Activated CD4-positive, alpha-beta T cell treated with anti-CD3 and anti-CD28 coated beads for 36 hours (primary cell): ENCODE measurements around the gene PDILT. TPM values are rescaled to one million over a fixed set of nuclear protein-coding genes. Genes with fewer than 3 reads are reported as not detected.
"Not testable (repeated sequence)": the region's sequence is repeated elsewhere in the genome, so short reads cannot be mapped to it uniquely, and the experiment has no call there.

Source experiments
- ATAC-seq: fragments of 200-7000 bp; cut with Tn5 transposase; one replicate; pipeline ENCODE4 v1.10.0; 2021; ENCODE audit warnings: mild to moderate bottlenecking, moderate library complexity
- CTCF ChIA-PET: fragments of 350-600 bp; sonication (Branson Sonifier 250); formaldehyde crosslinking; loops from one replicate; lab custom pipeline; 2021; ENCODE audit warnings: antibody characterized with exemption; lab: Charles Lee
- POLR2A ChIA-PET: fragments of 350-600 bp; sonication (Branson Sonifier 250); formaldehyde crosslinking; loops from one replicate; lab custom pipeline; 2021; ENCODE audit warnings: antibody characterized with exemption, inconsistent platforms; lab: Charles Lee
- DNase-seq: peaks from one replicate; pipeline ENCODE4 v3.0.0-alpha.2; 2020
- H3K27ac Mint-ChIP-seq: one replicate; pipeline ENCODE4 v1.8.0; 2021; ENCODE audit warnings: mixed read lengths
- H3K27me3 Mint-ChIP-seq: one replicate; pipeline ENCODE4 v1.8.0; 2021; ENCODE audit warnings: mixed read lengths
- H3K36me3 Mint-ChIP-seq: one replicate; pipeline ENCODE4 v1.8.0; 2021; ENCODE audit warnings: low read depth, mixed read lengths
- H3K4me1 Mint-ChIP-seq: one replicate; pipeline ENCODE4 v1.8.0; 2021; ENCODE audit warnings: mixed read lengths
- H3K4me3 Mint-ChIP-seq: one replicate; pipeline ENCODE4 v1.8.0; 2021; ENCODE audit warnings: mild to moderate bottlenecking, moderate library complexity, mixed read lengths
- H3K9me3 Mint-ChIP-seq: one replicate; pipeline ENCODE4 v1.8.0; 2021; ENCODE audit warnings: low read depth, mixed read lengths
- intact Hi-C, 2 experiments: fragments of 100-400 bp; cut with DNase I in 1 of 2; cut with micrococcal nuclease in 1 of 2; formaldehyde crosslinking; loops; one replicate each; pipeline versions ENCODE4 v1.14.2 to v1.15.1; 2022 to 2024; cut with DNase I, micrococcal nuclease
- total RNA-seq, 2 experiments: library from RNA; stranded (reverse); gene quantifications; one replicate each; pipeline ENCODE4 v1.2.3, GENCODE V29; 2021

Gene PDILT
- total RNA-seq, 2 experiments from 2014 or later = not detected

DNA sequence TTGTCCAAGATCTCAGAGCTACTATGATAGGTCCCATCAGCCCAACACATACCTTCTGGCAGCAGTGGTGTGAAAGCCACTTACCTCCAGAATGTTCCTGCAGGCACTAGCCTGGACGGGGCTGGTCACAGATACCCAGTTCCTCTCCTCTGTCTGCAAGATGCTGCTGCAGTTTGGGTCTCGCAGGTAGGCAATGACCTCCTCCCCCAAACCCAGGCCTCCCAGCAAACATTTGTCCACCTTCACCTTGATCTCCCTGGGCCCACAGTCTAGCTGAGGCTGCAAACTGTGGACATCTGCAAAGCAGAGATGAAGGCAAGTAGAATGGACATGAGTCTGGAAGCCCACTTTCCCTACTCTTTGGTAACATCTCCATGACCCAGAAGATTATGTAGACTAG lies 84.4 kb downstream of the PDILT start:
- no peak for DNase-seq
- intact Hi-C loops = no loop called here
- POLR2A ChIA-PET = no interaction called here
- CTCF ChIA-PET = interaction anchor here (0.6 kb wide), 2 partner anchors 9 to 752 kb away, joined by 3 to 4 read pairs; no protein-coding TSS in a partner anchor
- Mint-ChIP-seq H3K9me3 (no peaks in the 10 kb centered on the region), H3K27ac (no peak overlapping the region), H3K4me3 (no peak overlapping the region), H3K27me3 (peaks cover 4% of the 10 kb centered on the region), H3K36me3 (no peaks in the 10 kb centered on the region), H3K4me1 (no peaks in the 10 kb centered on the region)
- ATAC-seq = no peak

GRCh38 chr16:20319406-20319805 lies 85.1 kb downstream of the PDILT start:
- ChIA-PET CTCF (interaction anchor here (0.6 kb wide), 2 partner anchors 10 to 751 kb away, joined by 3 to 4 read pairs; no protein-coding TSS in a partner anchor), POLR2A (no interaction called here)
- Mint-ChIP-seq H3K36me3 (no peaks in the 10 kb centered on the region), H3K27me3 (peaks cover 4% of the 10 kb centered on the region), H3K27ac (no peak overlapping the region), H3K9me3 (no peaks in the 10 kb centered on the region), H3K4me3 (no peak overlapping the region), H3K4me1 (no peaks in the 10 kb centered on the region)
- no peak for ATAC-seq
- no peak for DNase-seq
- intact Hi-C loops = no loop called here

GRCh38 chr16:20318437-20318836 lies 86.1 kb downstream of the PDILT start:
- Mint-ChIP-seq H3K27me3 (peaks cover 4% of the 10 kb centered on the region), H3K4me3 (no peak overlapping the region), H3K36me3 (no peaks in the 10 kb centered on the region), H3K4me1 (no peaks in the 10 kb centered on the region), H3K9me3 (peaks cover under 1% of the 10 kb centered on the region), H3K27ac (no peak overlapping the region)
- ChIA-PET POLR2A (no interaction called here), CTCF (no interaction called here)
- ATAC-seq (no peak), DNase-seq (no peak)
- intact Hi-C loops = no loop called here

- no peak for ATAC-seq
- DNase-seq = no peak
- Mint-ChIP-seq H3K27ac (no peak overlapping the region), H3K36me3 (no peaks in the 10 kb centered on the region), H3K9me3 (peaks cover 4% of the 10 kb centered on the region), H3K27me3 (peaks cover 8% of the 10 kb centered on the region), H3K4me1 (no peaks in the 10 kb centered on the region), H3K4me3 (no peak overlapping the region)
- ChIA-PET POLR2A (no interaction called here), CTCF (no interaction called here)
- intact Hi-C loops = no loop called here
Observed at GRCh38 chr16:20318006-20318405, 86.5 kb downstream of the PDILT start.

GRCh38 chr16:20317117-20317516 lies 87.4 kb downstream of the PDILT start:
- ChIA-PET CTCF (no interaction called here), POLR2A (no interaction called here)
- DNase-seq (no peak), ATAC-seq (no peak)
- H3K27ac Mint-ChIP-seq = no peak overlapping the region
- intact Hi-C loops = no loop called here
- no peaks in the 10 kb centered on the region for H3K36me3 Mint-ChIP-seq
- H3K27me3 Mint-ChIP-seq = peaks cover 8% of the 10 kb centered on the region
- peaks cover 4% of the 10 kb centered on the region for H3K9me3 Mint-ChIP-seq
- H3K4me1 Mint-ChIP-seq = no peaks in the 10 kb centered on the region
- no peak overlapping the region for H3K4me3 Mint-ChIP-seq

DNA sequence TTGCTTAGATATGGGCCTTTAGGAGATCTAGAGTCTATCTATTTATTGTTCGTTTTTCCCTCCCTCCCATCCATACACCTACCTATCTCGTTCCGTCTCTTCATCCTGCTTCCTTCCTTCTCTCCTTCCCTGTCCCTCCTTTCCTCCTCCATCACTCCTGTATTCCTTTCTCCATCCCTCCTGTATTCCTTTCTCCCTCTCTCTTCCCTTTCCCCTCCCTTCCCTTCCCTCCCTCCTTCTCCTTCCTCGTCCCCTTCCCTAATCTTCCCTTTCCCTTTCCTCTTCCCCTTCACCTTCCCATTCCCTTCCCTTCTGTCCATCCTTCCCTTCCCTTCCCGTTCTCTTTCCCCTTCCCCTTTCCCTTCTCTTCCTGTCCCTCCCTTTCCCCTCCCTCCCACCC lies 87.8 kb downstream of the PDILT start:
- H3K36me3 Mint-ChIP-seq = no peaks in the 10 kb centered on the region
- peaks cover 4% of the 10 kb centered on the region for H3K9me3 Mint-ChIP-seq
- H3K27me3 Mint-ChIP-seq = peaks cover 8% of the 10 kb centered on the region
- no peak overlapping the region for H3K27ac Mint-ChIP-seq
- no peak for DNase-seq
- no peaks in the 10 kb centered on the region for H3K4me1 Mint-ChIP-seq
- CTCF ChIA-PET = no interaction called here
- H3K4me3 Mint-ChIP-seq = no peak overlapping the region
- POLR2A ChIA-PET = no interaction called here
- ATAC-seq = no peak
- intact Hi-C loops = no loop called here

DNA sequence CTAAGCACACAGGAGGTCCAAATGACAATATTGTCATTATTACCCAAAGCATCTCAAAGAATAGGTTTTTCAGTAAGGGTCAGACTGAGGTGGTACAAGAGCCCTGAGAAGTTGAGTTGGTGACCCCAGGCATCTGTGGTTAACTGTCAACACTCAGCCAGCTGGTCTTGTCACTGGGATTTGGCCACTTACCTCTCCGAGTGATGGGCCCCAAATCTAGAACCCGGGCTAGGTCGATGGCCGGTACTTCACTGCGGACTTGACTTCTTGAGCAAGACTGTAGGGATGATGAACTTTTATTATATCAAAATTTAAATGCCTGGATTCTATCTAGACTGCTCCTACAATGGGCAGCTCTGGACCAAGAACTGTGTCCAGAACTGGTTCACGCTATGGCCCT lies 88.8 kb downstream of the PDILT start:
- Mint-ChIP-seq H3K9me3 (peaks cover 4% of the 10 kb centered on the region), H3K4me3 (no peak overlapping the region), H3K4me1 (no peaks in the 10 kb centered on the region), H3K27me3 (peaks cover 8% of the 10 kb centered on the region), H3K36me3 (no peaks in the 10 kb centered on the region), H3K27ac (no peak overlapping the region)
- no peak for DNase-seq
- intact Hi-C loops = no loop called here
- CTCF ChIA-PET = no interaction called here
- POLR2A ChIA-PET = no interaction called here
- ATAC-seq = no peak

DNA sequence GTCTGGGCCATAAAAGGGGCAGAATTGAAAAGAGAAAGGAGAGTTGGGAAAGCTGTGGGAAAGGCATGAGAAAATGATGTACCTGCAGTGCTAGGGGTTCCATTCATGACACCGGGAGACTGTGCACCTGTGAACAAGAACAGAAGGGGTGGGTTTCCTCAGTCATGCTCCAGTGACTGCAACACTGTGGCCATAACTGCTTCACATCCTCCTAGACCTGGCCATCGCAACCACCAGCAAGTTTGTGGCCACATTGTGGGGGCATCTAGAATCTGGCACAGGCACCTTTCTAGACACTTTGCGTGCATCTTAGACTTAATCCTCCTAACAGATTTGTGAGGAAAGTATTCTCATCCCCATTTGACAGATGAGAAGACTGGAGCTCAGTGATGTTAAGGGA lies 90.0 kb downstream of the PDILT start:
- POLR2A ChIA-PET = no interaction called here
- Mint-ChIP-seq H3K27me3 (peaks cover 8% of the 10 kb centered on the region), H3K36me3 (no peaks in the 10 kb centered on the region), H3K27ac (no peak overlapping the region), H3K9me3 (peaks cover 4% of the 10 kb centered on the region), H3K4me3 (no peak overlapping the region), H3K4me1 (no peaks in the 10 kb centered on the region)
- intact Hi-C loops = no loop called here
- DNase-seq (no peak), ATAC-seq (no peak)
- CTCF ChIA-PET = interaction anchor here (0.7 to 1.1 kb wide), 2 partner anchors 14 to 70 kb away, joined by 3 to 5 read pairs; no protein-coding TSS in a partner anchor

DNA sequence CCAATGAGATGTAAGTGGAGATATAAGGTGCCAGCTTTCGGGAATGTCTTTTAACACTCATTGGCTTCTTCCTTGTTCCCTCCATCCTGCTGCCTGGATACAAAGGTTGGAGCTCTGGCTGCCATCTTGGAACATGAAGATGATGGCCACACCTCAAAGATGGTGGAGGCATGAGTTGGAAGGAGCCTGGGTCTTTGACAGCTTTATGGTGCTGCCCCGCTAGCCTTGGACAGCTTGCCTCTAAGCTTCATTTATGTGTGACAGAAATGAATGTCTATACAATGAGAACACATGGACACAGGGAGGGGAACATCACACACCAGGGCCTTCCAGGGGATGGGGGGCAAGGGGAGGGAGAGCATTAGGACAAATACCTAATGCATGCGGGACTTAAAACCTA lies 90.8 kb downstream of the PDILT start:
- CTCF ChIA-PET = interaction anchor here (1.1 kb wide), 1 partner anchor 13 kb away, joined by 3 read pairs; no protein-coding TSS in a partner anchor
- H3K36me3 Mint-ChIP-seq = no peaks in the 10 kb centered on the region

DNA sequence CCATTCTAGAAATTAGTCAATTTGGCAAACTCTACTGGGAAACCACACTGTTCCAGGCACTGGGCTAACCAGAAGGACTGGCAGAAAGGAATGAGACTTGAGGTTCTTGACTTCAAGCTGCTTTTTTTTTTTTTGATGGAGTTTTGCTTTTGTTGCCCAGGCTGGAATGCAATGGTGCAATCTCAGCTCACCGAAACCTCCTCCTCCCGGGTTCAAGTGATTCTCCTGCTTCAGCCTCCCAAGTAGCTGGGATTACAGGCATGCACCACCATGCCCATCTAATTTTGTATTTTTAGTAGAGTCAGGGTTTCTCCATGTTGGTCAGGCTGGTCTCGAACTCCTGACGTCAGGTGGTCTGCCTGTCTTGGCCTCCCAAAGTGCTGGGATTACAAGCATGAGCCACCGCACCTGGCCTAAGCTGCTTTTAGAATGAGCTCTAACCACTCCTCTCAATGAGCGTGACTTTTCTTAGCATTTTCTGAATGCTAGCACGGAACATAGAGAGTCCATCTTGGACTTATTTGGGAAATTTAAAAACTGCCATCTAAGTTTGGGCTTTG lies 91.9 kb downstream of the PDILT start:
- H3K4me3 Mint-ChIP-seq, H3K27ac Mint-ChIP-seq, ATAC-seq, H3K9me3 Mint-ChIP-seq, H3K4me1 Mint-ChIP-seq, DNase-seq, H3K27me3 Mint-ChIP-seq, POLR2A ChIA-PET, H3K36me3 Mint-ChIP-seq, intact Hi-C loops: not testable (repeated sequence)
- CTCF ChIA-PET = interaction anchor here (1.8 kb wide), 1 partner anchor 12 kb away, joined by 11 read pairs; no protein-coding TSS in a partner anchor

More for the DNA sequence above, 90.8 kb downstream of the PDILT start:
- H3K27me3 Mint-ChIP-seq = peaks cover 4% of the 10 kb centered on the region
- H3K4me3 Mint-ChIP-seq = no peak overlapping the region
- intact Hi-C loops = no loop called here
- no peak overlapping the region for H3K27ac Mint-ChIP-seq
- POLR2A ChIA-PET = no interaction called here
- ATAC-seq (no peak), DNase-seq (no peak)
- H3K4me1 Mint-ChIP-seq = no peaks in the 10 kb centered on the region
- H3K9me3 Mint-ChIP-seq = peaks cover 4% of the 10 kb centered on the region

DNA sequence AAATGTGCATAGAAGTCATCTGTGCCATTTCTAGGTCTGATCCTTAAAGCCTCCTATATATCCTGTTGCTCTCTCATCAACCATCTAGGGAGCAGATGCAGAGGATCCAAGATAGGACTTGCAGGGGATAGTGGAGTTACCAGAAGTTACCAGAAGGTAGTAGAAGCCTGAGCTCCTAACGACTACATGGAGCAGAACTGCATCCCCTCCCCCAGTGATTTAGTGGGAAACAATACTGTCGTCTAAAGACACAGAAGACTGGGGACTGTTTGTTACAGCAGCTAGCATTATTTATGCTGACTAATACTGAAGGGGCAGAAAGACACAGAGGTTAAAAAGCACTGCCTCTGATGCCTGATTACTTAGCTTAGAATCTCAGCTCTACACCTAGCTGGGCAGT lies 93.0 kb downstream of the PDILT start:
- Mint-ChIP-seq H3K4me3 (no peak overlapping the region), H3K4me1 (no peaks in the 10 kb centered on the region), H3K9me3 (peaks cover 4% of the 10 kb centered on the region), H3K27ac (no peak overlapping the region), H3K36me3 (no peaks in the 10 kb centered on the region), H3K27me3 (peaks cover 9% of the 10 kb centered on the region)
- no peak for DNase-seq
- CTCF ChIA-PET = interaction anchor here (1.8 kb wide), 1 partner anchor 11 kb away, joined by 11 read pairs; no protein-coding TSS in a partner anchor
- ATAC-seq = no peak
- intact Hi-C loops = no loop called here
- POLR2A ChIA-PET = no interaction called here
